ENCODE results near the gene KLC4. TPM values are rescaled to one million over a fixed set of nuclear protein-coding genes. Genes with fewer than 3 reads are reported as not detected.
"Not testable (repeated sequence)": the region's sequence is repeated elsewhere in the genome, so short reads cannot be mapped to it uniquely, and the experiment has no call there.

The KLC4 gene
- total RNA-seq, 1 donor from 2014 or later: 19.9 TPM

DNA sequence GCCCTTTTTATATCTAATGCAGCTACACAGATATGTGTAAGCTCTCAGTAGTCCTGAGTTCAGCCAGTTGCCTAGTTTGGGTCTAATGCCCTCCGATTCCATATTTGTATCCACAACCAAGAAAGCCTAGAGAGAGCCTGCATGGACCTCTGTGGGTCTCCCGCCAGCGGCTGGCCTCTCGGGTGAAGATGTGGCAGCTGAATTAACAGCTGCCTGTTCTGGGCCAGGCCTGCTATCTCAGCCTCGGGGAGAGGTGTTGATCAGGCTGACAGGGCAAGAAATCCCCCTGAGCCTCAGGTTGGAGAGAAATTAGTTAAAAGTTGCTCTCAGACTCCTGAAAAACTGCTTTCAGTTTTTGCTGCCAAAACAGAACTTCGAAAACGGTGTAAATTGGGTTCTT lies 36.5 kb downstream of the KLC4 start:
- no peak for DNase-seq

DNA sequence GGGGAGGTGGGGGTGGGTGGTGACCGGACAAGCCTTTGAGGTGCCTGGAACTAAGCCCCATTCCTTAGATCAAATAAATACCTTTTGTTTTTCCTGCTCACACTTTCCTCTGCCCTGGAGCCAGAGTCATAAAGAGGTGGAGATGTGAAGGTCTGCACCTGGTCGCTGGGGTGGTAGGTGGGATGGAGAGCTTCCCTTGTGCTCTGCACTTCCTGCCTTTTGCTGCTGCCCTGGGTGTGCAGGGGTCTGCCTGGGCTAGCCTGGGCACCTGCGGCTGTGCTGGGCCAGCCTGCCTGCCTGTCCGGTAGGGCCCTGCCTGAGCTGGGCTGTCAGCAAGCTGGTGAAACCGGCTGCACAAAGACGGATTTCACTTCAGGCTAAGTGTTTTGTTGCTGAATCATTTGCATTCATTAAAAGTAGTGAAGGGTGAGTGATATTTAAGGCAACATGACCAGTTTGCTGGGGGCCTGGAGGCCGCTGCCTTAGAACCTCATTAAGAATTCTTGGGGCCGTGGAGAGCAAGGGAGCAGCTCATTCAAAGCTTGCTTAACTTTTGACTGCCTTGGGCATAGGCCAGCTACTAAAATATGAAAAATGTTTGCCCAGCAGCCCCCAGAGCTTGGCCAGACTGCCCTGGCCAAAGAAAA lies 37.1 kb downstream of the KLC4 start:
- DNase-seq: peak; percentile 11

DNA sequence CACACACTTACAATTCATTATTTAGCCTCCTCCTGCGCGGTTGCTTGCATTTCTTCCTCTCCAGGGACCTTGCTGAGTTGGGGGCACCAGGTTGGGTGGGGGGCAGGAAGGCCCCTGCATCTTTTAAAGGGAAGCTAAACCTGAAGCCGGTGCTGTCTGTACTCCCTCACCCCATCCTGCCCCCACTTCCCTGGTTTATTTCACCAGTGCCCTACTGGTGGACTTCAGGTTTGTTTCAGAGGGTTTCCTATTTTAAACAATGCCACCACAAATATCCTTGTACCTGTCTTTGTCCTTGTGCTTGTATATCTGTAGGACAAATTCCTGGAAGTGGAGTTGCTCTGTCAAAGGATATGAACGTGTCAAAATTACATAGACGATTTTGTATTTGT lies 37.7 kb downstream of the KLC4 start:
- peak; percentile 10 for DNase-seq

DNA sequence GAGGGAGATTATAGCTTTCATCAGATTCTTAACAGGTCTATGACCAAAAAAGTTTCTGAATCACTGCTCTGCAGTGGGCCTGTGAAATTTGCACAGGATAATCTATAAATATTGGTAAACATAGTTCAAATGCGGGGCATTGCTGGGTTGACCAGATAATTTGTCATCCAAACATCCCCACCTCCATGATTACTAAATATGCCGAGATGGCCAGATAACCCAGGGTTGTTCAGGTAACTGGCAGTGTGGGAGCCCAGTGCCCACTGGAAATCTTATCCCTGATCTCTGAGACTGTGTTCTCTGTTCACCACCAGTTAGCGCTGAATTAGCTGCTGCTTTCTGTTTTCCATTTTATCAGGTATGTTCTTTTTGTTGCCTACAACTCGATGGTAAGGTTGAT lies 38.1 kb downstream of the KLC4 start:
- DNase-seq: no peak

DNA sequence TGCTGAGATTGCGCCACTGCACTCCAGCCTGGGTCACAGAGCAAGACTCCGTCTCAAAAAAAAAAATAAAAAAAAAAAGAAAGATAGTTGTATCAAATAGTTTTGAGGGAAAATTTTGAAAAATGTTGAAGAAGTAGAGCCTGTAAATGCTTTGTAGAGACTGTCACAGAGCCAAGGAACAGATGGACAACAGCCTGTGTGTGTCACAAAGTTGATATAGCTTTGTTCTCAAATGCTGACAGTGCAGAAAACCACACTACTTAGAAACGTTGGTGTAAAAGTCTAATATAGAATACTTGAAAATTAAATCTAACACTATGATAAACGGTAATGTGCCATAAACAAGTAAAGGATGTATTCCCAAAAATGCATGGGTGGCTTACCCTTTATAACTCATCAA lies 42.1 kb downstream of the KLC4 start:
- DNase-seq: no peak

DNA sequence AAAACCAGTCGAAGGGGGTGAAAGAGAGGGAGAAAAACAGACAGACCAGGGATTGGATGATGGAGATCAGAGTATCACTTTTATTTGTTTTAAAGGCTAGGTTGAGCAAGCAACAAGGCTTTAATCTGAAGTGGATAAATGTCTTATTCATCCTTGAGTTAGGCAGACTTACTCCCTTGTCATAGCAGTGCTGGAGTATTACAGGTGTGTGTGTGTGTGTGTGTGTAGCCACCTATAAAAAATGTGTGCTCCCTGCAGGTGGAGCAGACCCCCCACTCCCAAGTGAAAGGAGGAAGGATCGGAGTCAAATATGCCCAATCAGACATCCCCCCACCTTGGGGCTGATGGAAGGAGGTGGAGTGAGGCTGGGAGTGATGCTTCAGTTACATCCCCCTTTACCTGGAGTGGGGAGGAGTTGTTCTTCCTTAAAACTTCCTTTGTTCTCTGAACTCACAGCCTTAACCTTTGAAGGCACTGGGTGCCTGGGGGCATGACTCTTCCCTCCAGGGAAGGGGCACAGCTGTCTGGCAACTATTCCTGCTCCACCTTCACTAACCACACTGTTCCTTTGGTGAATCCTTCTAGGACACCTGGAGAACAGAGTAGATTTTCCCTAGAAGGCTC lies 43.9 kb downstream of the KLC4 start:
- DNase-seq: no peak

DNA sequence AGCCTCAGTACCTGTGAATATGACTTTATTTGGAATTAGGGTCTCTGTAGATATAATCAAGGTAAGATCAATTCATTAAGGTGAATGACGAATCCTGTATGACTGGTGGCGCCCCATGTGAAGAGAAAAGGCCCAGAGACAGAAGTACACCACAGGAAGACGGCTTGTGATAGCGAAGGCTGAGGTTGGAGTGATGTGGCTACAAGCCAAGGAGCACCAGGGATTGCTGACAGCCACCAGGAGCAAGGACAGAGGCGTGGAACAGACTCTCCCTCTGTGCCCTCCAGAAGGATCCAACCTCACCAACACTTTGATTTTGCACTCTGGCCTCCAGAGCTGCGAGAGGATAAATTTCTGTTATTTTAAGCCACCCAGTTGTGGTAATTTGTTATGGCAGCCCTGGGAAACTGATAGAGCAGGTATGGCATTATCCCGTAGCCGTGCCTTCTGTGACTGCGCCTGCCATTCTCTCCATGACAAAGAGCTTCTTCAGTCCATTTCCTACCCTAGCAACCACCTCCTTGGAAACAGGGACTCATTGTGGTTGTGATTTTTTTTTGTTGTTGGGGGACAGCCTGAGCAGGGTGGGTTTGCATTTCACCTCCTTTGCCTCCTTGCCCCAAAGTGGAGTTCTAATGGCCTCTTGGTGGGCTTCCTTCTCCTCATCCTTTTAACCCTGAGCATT lies 46.2 kb downstream of the KLC4 start:
- DNase-seq: no peak

DNA sequence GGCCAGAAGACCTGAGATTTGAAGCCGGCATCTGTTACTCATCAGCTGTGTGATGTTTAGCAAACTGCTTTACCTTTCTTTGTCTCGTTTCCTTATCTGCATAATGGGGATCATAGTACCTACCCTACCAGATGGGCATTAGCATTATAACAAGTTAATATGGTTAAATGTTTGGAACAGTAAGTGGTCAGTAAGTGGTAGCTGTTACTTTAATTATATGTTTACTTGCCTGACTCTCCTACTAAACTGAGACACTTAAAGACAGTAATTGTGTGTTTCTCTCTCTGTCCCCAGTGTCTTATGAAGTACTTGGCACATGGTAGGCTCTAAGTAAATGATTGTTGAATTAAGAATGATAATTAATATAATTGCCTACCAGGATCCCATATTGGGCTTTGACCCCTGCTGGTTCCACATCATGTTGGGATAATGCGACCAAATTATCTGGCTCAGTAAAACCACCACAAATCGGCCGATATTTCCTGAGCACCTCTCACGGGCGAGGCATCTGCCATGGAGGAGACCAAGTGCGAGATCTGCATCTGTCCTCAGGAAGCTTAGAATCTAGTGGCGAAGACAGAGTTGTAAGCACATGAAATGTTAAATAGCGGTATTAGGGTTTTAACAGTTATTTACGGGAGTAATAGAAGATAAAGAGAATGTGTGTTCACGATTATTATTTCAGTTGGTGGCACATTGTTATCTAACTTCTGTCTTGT lies 48.1 kb downstream of the KLC4 start:
- DNase-seq: no peak

DNA sequence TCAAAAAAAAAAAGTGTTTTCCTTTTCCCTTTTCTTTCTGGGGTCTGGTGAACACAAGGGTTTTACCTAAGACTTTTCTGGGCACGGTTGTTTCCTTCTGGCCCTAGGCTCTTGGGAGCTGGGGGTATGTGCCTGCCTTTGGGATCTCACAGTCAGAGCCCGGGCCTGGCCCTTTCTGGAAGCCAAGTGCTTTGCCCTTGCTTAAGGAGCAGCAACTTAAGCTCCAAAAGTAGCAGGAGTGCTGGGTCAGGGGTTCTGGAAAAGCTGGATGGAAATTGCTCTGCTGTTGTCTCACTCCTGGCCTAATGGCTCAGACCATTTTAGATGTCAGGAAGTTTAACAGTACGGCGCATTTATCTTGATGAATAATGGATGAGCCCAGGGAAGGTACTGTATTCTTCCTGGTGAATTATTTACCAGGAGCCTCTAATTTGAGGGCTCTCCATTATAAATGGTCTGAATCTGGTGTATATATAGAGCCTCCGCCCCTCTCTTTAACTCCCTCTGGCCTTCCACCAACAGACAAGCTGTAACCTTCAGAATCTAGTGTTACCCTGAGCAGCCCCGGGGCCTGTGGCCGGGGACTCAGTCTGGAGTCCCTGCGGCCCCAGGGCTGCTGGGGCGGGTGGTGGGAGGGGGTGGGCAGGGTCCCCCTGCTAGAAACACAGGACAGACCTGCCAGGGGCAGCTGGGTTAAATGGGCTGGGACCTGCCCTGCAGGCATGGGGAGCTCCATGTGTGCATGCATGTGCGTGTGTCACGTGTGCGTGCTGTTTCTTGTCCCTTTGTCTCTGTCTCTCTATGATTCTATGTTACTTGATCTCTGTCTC lies 54.2 kb downstream of the KLC4 start:
- DNase-seq: no peak

DNA sequence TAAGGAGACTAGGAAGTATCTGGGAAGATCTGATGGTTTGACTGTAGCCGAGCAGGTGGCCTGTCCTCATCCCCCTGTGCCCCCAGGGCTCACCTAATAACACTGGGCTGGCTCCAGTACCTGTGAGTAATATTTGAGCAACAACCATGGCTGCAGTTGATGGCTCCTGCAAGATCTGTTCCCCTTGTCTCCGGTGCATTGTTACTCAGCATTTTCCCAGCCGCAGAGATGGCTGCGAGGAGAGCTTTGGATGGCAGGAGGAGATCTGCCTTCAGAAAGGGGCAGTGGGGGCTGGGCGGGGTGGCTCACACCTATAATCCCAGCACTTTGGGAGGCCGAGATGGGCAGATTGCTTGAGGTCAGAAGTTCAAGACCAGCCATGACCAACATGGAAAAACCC lies 55.9 kb downstream of the KLC4 start:
- no peak for DNase-seq

DNA sequence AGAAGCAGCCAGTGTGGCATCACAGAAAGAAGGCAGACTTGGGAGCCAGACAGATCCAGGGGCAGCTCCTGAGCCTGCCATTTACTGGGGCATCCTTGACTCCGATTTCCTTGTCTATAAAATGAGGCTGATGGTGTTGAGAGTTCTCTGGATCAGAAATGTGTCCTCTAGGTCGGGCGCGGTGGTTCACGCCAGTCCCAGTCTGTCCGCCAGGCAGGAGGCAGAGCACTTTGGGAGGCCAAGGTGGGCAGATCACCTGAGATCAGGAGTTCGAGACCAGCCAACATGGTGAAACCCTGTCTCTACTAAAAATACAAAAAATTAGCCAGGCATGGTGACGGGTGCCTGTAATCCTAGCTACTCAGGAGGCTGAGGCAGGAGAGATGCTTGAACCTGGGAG lies 58.0 kb downstream of the KLC4 start:
- DNase-seq: not testable (repeated sequence)

DNA sequence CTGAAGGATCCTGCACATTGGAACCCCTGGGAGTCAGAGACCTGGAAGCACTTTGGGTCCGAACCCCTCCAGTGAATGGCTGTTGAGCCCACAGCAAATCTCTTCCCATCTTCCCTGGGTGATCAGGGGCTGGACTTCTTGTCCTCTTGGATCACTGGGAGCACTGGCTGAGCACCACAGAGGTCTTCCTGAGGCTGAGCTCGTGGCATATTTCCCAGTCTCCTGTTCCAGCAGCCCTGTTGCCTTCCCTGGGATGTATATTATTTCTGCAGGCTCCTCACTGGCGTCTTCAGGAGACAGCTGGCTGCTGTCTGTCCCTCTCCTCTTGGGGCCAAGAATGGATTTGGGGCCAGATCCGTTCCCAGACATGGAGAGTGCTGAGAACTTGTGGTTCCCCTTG lies 60.1 kb downstream of the KLC4 start:
- no peak for DNase-seq

DNA sequence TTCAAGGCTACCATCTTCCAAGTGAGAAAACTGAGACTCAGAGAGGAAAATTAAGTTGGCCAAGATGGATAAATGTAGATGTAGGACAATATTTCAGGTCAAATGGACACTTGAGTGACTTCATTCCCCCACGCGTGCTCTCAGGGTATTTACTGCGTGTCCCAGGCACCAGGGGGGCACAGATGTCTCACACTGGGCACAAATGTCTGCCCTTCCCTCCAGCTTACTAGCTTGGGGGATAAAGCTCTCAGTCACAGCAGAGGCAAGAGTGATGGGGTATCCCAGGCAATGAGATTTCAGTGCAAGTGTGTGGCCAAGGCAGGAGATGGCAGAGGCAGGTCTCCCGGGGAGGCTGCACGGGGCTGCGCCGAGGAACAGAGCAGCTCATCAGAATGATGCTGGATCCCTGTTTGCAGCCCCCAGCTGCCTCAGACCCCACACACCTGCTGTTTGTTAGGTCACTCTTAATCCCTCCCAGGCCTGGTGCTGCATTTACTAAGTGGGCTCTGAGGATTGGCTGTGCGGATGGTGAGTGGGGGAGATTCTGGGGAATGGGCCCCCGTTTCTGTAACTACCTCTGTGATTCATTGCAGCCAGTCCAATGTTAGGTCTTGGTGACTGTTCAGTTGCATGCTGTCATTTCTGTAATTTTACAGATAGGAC lies 60.8 kb downstream of the KLC4 start:
- no peak for DNase-seq

DNA sequence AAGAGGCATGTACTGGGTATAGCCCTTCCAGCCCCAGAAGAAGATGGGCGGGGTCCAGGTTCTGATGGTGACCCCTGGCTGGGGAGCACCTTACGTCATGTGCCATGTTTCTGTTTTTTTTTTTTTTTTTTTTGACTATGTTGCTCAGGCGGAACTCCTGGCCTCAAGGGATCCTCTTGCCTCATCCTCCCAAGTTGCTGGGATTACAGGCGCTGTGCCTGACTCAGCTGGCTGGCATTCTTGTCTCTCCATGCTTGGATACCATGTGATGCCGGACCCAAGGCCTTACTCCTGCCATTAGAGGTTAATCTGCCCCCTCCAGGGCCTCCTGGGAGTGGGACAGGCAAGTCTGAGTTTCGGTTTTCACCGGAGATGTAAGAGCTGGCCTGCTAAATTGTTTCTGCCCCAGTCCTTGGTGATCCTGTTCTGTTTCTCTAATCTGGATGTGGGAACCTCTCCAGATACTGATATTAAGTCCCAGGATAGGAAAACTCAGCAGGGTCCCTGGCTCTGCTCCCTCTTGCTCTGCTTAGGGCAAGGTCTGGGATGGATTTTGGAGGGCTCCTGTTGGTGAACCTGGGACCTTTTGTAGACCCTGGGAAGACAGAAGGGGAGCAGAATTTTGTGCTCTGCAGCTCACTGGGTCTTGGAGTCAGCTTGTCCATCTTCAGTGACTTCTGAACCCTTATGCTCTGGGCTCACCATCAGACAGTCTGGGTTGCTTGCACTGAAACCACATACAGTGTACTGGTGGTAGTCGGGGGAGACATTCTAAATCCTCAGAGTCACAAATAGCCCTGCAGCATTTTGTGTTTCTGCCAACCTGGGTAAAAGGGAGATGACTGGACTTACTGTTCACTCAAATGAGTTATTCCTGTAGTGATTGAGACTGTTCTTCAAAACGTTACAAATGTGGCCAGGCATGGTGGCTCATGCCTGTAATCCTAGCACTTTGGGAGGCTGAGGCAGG lies 61.8 kb downstream of the KLC4 start:
- peak; percentile 7 for DNase-seq

DNA sequence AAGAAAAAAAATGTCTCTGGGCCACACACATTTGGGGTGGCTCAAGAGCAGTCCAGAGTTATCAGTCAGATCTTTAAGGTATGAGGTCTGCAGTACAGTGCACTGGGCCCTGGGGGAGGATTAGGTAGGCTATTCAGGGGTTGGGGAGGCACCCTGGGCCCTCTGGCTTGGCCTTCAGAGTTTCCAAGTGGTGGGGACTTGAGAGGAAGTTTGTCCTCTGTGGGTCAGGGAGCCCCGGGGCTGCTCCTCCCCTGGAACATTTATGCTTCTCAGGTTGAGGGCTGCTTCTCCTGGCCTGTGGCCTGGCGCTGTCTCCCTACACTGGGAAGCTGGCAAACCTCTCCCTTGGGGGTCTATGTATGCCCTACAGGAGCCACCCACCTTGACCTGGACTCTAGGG lies 62.7 kb downstream of the KLC4 start:
- no peak for DNase-seq

DNA sequence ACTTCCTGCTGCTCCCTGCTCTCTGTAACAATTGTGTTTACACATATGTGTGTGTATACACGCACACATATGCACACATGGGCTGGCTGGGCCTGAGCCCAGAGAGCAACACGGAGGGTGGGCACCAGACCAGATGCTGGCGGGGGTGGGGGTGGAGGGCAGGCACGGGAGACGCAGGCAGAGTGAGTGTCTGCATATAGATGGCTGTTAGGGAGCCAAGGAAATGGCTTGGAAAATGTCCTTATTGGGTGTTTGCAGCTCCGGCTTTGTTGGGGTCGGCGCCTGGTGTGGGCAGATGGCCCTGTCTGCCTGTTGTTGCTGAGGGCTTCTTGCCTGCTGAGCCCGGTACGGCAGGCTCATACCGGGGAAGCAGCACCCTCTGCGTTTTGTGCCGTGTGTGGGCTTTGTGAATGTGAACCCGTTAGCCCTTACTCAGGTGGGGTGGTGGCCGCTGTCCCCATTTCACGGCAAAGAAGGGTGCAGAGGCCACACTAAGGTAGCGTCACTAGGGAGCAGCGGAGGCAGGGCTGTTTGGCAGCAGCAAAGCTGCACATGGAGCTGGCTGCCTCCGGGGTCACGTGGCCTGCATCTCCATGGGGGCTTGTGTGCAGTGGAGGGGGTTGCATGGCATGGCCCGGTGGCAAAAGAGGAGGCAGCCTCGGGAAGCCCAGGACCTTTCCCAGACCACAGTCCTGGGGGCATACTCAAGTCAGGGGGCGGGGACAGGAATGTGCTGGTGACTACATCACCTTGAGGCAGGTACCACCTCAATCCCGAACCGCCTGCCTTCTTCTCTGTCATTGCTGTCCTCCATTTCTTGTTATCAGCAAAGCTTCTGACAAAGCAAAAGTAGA lies 64.3 kb downstream of the KLC4 start:
- DNase-seq: no peak

DNA sequence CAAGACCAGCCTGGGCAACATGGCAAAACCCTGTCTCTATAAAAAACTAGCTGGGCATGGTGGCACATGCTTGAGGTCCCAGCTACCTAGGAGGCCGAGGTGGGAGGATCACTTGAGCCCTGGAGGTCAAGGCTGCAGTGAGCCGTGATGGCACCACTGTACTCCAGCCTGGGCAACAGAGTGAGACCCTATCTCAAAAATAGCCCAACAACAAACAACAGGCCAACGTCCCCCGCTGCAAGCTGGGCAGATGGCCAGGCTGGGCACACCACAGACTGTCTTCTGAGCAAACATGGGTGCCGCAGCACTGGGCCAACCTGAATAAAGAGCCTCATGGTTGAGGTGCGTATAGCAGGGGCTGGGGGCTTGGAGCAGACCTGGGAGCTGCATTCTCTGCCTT lies 65.0 kb downstream of the KLC4 start:
- no peak for DNase-seq

Measured in dermis blood vessel endothelial cell (primary cell).